ENCODE measurements around the gene DUSP1.

GRCh38 chr5:172791286-172791685 is 20.3 kb upstream of the DUSP1 start:
- TF ChIP-seq EZH2phosphoT487 (IDR thresholded peaks at IDR 0.05; ENCODE audit: borderline replicate concordance) (no peak), CTCF (conservative IDR thresholded peaks at IDR 0.05; ENCODE audit: low read length) (no peak)
